Subcutaneous abdominal adipose tissue (tissue), 5 donors: ENCODE measurements around the gene PNLDC1.
"Not testable (repeated sequence)": the region's sequence is repeated elsewhere in the genome, so short reads cannot be mapped to it uniquely, and the experiment has no call there.

Source experiments
- H3K27ac ChIP-seq: one replicate; pipeline ENCODE4 v1.7.0; 2013; ENCODE audit warnings: low read depth, mild to moderate bottlenecking, inconsistent platforms, low read length, moderate library complexity
- H3K27me3 ChIP-seq, 5 donors: one replicate each; pipeline ENCODE4 v1.7.0; 2013; ENCODE audit warnings: low read length in 5 of 5, inconsistent platforms in 1 of 5; ENCODE audit not compliant: control insufficient read depth in 5 of 5, insufficient read depth in 4 of 5
- H3K36me3 ChIP-seq, 5 donors: one replicate each; pipeline ENCODE4 v1.7.0; 2013; ENCODE audit warnings: low read length in 5 of 5; ENCODE audit not compliant: control insufficient read depth in 5 of 5, insufficient read depth in 5 of 5
- H3K4me1 ChIP-seq, 5 donors: one replicate each; pipeline ENCODE4 v1.7.0; 2013; ENCODE audit warnings: low read length in 5 of 5, mild to moderate bottlenecking in 3 of 5, moderate library complexity in 1 of 5; ENCODE audit not compliant: control insufficient read depth in 5 of 5, insufficient read depth in 5 of 5
- H3K4me3 ChIP-seq, 5 donors: one replicate each; pipeline ENCODE4 v1.7.0; 2013; ENCODE audit warnings: low read length in 5 of 5, low read depth in 1 of 5
- H3K9ac ChIP-seq, 5 donors: one replicate each; pipeline ENCODE4 v1.7.0; 2013; ENCODE audit warnings: low read length in 5 of 5, mild to moderate bottlenecking in 4 of 5, moderate library complexity in 3 of 5
- H3K9me3 ChIP-seq, 5 donors: one replicate each; pipeline ENCODE4 v1.7.0; 2013; ENCODE audit warnings: low read length in 5 of 5; ENCODE audit not compliant: control insufficient read depth in 5 of 5
- donor health status: healthy.
- donor health status: healthy.
- donor health status: healthy.
- donor health status: healthy.
- donor health status: healthy.

Gene PNLDC1

DNA sequence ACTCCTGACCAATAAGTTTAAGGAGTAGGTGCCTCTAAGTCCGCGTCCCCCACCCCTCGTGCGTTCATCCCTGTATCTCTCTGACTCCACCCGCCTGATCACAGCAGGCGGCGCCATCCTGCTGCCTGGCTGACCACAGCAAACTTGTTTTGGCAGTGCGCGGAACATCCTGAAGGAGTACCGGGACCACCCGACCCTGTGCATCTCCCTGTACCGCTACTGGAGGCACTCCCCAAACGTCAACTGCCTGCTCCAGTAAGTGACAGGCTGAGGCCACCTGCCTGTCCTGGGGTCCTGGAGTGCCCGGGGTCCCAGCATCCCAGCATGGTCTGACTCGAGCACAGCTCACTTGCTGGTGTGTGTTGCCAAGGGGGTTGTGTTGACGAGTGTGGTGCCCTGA is 19.0 kb downstream of the PNLDC1 start:
- Histone ChIP-seq H3K9me3 (no peaks in the 10 kb centered on the region), H3K27ac (no peak overlapping the region), H3K4me3 (no peak overlapping the region), H3K36me3 (no peaks in the 10 kb centered on the region), H3K27me3 (peaks cover 2 to 12% (median 5%) of the 10 kb centered on the region in 5 donors), H3K9ac (no peak overlapping the region), H3K4me1 (peaks cover 0 to 15% (median 0%) of the 10 kb centered on the region in 5 donors)

DNA sequence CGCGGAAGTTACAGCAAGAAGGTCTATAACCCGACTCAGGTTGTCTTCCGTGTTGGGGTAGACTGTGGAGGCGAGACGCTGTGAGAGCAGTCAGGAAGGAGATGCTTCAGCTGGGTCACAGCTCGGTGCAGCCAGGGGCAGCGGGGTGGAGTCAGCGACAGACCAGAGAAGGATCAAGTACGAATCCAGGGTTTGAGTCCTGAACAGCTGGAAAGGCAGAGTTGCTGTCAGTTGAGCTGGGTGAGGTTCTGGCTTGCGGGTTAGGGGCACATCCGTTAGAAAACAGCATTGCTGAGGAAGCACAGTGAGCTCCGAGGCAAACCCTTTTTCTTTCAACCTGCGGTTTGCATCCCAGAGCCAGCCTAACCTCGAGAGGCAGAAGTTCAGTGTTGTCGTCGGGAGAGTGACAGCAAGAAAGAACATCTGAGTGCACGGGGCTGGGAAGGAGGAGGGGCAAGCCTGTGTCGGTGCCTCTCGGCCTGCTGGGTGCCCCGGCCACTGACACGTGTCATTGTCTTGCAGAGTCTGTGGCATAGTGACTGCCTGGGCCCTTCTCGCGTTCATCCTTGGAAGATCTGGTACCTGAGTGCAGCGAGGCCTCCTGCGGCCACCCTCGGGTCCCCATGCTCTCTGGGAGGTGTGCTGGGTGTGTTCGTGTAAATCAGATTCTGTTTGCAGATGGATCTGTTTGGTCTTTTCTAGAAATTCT is 20.0 kb downstream of the PNLDC1 start:
- H3K4me1 ChIP-seq = peaks cover 0 to 15% (median 0%) of the 10 kb centered on the region in 5 donors
- H3K9me3 ChIP-seq = no peaks in the 10 kb centered on the region
- H3K36me3 ChIP-seq = no peaks in the 10 kb centered on the region
- H3K27me3 ChIP-seq = peaks cover 2 to 12% (median 5%) of the 10 kb centered on the region in 5 donors
- peak overlapping the region in 2 of 5 donors; percentile 2 to 18 for H3K4me3 ChIP-seq
- no peak overlapping the region for H3K27ac ChIP-seq
- no peak overlapping the region for H3K9ac ChIP-seq

DNA sequence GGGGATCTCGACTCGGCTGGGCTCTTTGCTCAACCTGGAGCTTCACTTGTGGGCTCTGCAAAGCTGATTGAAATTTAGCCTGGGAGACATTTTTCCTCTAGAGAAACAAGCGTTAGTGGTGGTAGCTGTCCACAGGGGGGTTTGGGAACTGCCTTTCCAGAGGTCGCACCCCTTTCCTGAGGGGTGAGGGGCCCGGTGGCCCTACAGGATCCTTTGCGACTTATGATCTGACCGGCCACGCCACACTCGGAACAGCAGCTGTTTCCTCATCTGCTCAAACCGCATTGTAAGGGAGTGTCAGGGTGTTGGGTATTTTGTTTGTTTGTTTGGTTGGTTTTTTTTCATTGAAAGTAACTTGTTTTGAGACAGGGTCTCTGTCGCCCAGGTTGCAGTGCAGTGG is 21.0 kb downstream of the PNLDC1 start:
- no peaks in the 10 kb centered on the region for H3K9me3 ChIP-seq
- H3K4me3 ChIP-seq = no peak overlapping the region
- H3K9ac ChIP-seq = no peak overlapping the region
- peaks cover 0 to 15% (median 0%) of the 10 kb centered on the region in 5 donors for H3K4me1 ChIP-seq
- no peaks in the 10 kb centered on the region for H3K36me3 ChIP-seq
- no peak overlapping the region for H3K27ac ChIP-seq
- H3K27me3 ChIP-seq = peaks cover 2 to 12% (median 5%) of the 10 kb centered on the region in 5 donors

DNA sequence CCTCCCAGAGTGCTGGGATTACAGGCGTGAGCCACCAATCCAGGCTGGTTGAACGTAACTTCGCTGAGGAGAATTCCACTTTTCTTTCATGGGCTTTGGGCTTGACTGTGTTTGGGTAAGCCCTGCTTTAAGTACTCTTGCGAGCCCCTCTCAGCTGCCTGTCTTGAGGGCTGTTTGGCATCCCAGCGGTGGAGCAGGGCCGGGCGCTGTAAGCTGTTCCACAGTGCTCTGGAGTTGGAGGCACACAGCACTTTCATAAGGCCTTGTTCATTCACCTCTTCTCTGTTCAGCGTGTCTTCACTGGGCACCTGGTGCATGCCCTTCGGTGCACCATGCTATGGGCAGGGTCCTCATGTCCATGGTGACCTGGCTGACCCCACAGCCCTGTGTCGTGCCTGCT is 21.6 kb downstream of the PNLDC1 start:
- Histone ChIP-seq H3K9ac (no peak overlapping the region), H3K4me3 (no peak overlapping the region), H3K27ac (no peak overlapping the region), H3K27me3 (peaks cover 2 to 12% (median 5%) of the 10 kb centered on the region in 5 donors), H3K4me1 (peaks cover 0 to 15% (median 0%) of the 10 kb centered on the region in 5 donors), H3K9me3 (no peaks in the 10 kb centered on the region), H3K36me3 (no peaks in the 10 kb centered on the region)

- no peaks in the 10 kb centered on the region for H3K36me3 ChIP-seq
- H3K27me3 ChIP-seq = peaks cover 2 to 12% (median 5%) of the 10 kb centered on the region in 5 donors
- no peaks in the 10 kb centered on the region for H3K9me3 ChIP-seq
- H3K9ac ChIP-seq = no peak overlapping the region
- H3K4me3 ChIP-seq = no peak overlapping the region
- no peak overlapping the region for H3K27ac ChIP-seq
- peaks cover 0 to 15% (median 0%) of the 10 kb centered on the region in 5 donors for H3K4me1 ChIP-seq
These were observed 23.9 kb downstream of the PNLDC1 start for GRCh38 chr6:159823953-159824352.

- H3K27ac ChIP-seq, H3K9me3 ChIP-seq, H3K27me3 ChIP-seq, H3K36me3 ChIP-seq, H3K4me3 ChIP-seq, H3K9ac ChIP-seq: not testable (repeated sequence)
- H3K4me1 ChIP-seq = peaks cover 0 to 15% (median 0%) of the 10 kb centered on the region in 5 donors
These were observed 24.6 kb downstream of the PNLDC1 start for GRCh38 chr6:159824690-159825089.

GRCh38 chr6:159826004-159826403 is 25.9 kb downstream of the PNLDC1 start:
- Histone ChIP-seq H3K9ac (no peak overlapping the region), H3K27me3 (peaks cover 0 to 2% (median 0%) of the 10 kb centered on the region in 5 donors), H3K9me3 (no peaks in the 10 kb centered on the region), H3K27ac (no peak overlapping the region), H3K4me3 (no peak overlapping the region), H3K36me3 (no peaks in the 10 kb centered on the region), H3K4me1 (peaks cover 0 to 4% (median 0%) of the 10 kb centered on the region in 5 donors)

DNA sequence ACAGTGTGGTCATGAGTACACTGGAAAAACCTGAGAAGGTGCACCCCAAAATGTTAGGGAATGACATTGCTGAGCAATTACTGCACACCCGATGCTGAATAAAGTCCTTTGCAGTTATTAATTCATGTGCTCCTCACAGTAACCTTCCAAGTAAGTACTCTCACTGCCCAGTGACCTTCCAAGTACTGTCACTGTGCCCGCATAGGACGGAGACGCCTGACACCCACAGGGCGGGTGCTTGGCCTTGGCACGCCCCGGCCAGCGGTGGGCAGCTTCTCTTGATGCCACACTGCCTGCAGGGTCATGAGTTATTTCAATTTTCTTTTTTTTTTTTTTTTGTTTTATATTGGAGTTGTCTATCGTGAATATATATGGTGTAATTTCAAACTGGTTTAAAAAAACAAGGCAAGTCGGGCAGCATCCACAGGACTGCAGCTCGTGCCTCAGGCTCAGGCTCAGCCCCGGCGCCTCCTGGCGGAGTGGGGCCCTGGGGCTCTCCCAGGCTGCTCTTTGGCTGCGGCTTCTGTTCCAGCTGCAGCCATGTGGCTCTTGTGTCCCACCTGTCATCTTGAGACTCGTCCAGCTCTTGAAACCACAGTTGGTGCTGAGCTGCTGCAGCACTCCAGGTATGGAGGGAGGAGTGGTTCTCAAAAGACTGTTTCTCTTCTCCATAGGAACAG is 27.0 kb downstream of the PNLDC1 start:
- no peak overlapping the region for H3K9ac ChIP-seq
- no peaks in the 10 kb centered on the region for H3K9me3 ChIP-seq
- H3K4me1 ChIP-seq = no peaks in the 10 kb centered on the region
- H3K4me3 ChIP-seq = no peak overlapping the region
- no peak overlapping the region for H3K27ac ChIP-seq
- peaks cover 0 to 2% (median 0%) of the 10 kb centered on the region in 5 donors for H3K27me3 ChIP-seq
- H3K36me3 ChIP-seq = no peaks in the 10 kb centered on the region

GRCh38 chr6:159828074-159828473 is 28.0 kb downstream of the PNLDC1 start:
- Histone ChIP-seq H3K9me3 (no peaks in the 10 kb centered on the region), H3K27me3 (peaks cover 0 to 2% (median 0%) of the 10 kb centered on the region in 5 donors), H3K27ac (no peak overlapping the region), H3K4me3 (no peak overlapping the region), H3K36me3 (no peaks in the 10 kb centered on the region), H3K9ac (no peak overlapping the region), H3K4me1 (no peaks in the 10 kb centered on the region)

DNA sequence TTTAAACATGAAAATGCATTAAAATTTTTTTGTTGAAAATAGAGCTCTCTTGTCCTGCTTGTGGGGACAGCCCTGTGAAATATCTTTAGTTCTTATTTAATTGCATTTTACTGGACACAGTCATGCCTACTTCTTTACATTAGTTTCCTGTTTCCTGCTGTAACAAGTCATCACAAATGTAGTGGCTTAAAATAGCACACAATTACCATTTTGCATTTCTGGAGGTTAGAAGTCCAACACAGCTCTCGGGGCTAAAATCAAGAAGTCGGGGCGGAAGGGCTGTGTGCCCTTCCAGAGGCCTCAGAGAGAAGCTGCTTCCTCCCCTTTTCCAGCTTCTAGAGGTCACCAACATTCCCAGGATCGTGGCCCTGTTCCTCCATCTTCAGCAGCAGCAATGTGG is 29.4 kb downstream of the PNLDC1 start:
- H3K27ac ChIP-seq = no peak overlapping the region
- no peaks in the 10 kb centered on the region for H3K9me3 ChIP-seq
- H3K4me3 ChIP-seq = no peak overlapping the region
- H3K4me1 ChIP-seq = peaks cover 0 to 7% (median 4%) of the 10 kb centered on the region in 5 donors
- H3K27me3 ChIP-seq = peaks cover 0 to 2% (median 0%) of the 10 kb centered on the region in 5 donors
- no peak overlapping the region for H3K9ac ChIP-seq
- H3K36me3 ChIP-seq = no peaks in the 10 kb centered on the region
